Measurements from ENCODE around the gene THSD7A.

Gene THSD7A

DNA sequence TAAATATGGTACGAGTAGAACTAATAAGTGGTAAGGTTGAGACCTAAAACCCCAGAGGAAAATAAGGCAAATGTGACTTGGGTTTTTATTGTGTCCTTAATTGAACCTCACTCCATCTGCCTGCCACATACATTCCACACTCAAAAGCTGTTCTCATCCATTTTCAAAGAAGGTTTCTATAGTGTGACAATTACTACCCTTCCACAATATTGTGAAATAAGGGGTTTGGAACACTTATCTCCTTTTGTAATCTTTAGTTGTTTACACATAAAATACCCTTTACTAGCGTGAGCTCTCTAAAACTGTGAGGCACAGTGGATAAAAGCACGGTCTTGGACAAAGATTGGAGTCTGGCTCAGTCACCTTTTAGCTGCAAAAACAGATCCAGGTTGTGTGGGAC, 166.6 kb downstream of the THSD7A start:
- DNase-seq (ENCODE audit: low read depth) = no peak
- Histone ChIP-seq H3K4me3 (ENCODE audit: low read length) (no peak overlapping the region), H3K4me1 (ENCODE audit: control insufficient read depth, insufficient read depth, low read length) (no peaks in the 10 kb centered on the region), H3K9ac (ENCODE audit: low read length) (no peak overlapping the region), H3K36me3 (ENCODE audit: control insufficient read depth, insufficient read depth, low read length, severe bottlenecking) (no peaks in the 10 kb centered on the region), H3K9me3 (ENCODE audit: control insufficient read depth, low read length) (no peaks in the 10 kb centered on the region), H3K27me3 (replicated peaks; ENCODE audit: control insufficient read depth, insufficient read depth, low read length) (no peaks in the 10 kb centered on the region)

DNA sequence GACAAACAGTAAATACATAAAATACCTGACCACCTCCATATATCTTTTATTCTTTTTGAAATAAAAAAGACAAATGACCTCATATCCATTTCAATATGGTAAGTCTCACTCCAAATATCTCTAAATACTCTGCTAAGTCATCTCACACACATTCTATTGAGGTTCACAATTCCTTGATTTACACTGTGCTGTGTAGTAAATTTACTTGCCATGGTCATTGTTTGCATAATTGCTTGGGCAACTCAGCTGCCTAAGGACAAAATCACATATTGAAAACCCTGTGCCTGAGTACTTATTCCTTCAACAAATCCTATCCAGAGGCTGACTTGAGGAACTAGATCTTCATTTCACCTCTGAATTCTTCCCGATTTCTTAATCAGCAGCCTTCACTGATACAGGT, 176.4 kb downstream of the THSD7A start:
- Histone ChIP-seq H3K36me3 (ENCODE audit: control insufficient read depth, insufficient read depth, low read length, severe bottlenecking) (no peaks in the 10 kb centered on the region), H3K4me3 (ENCODE audit: low read length) (no peak overlapping the region), H3K27me3 (replicated peaks; ENCODE audit: control insufficient read depth, insufficient read depth, low read length) (no peaks in the 10 kb centered on the region), H3K9ac (ENCODE audit: low read length) (no peak overlapping the region), H3K9me3 (ENCODE audit: control insufficient read depth, low read length) (no peaks in the 10 kb centered on the region), H3K4me1 (ENCODE audit: control insufficient read depth, insufficient read depth, low read length) (no peaks in the 10 kb centered on the region)
- no peak for DNase-seq (ENCODE audit: low read depth)

DNA sequence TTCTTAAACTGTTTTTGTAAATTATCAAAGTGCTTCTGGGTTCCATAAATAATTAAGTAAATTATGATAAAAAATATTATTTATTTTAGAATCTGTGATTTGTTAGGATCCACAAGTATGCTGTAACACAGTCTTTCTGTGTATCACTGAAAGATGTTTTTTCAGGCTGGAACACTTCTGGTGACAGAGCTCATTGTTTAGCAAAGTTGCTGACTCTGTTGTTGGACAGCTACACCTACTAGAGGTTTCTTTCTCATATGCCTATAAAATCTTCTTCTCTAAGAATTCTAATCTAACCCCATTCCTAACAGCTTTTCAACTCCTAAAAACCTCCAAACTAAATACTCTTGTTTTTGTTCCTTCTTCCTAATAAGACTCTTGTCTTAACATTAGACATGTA, 176.8 kb downstream of the THSD7A start:
- H3K27me3 ChIP-seq (replicated peaks; ENCODE audit: control insufficient read depth, insufficient read depth, low read length) = no peaks in the 10 kb centered on the region
- no peak for DNase-seq (ENCODE audit: low read depth)
- H3K9ac ChIP-seq (ENCODE audit: low read length) = no peak overlapping the region
- H3K36me3 ChIP-seq (ENCODE audit: control insufficient read depth, insufficient read depth, low read length, severe bottlenecking) = no peaks in the 10 kb centered on the region
- H3K9me3 ChIP-seq (ENCODE audit: control insufficient read depth, low read length) = no peaks in the 10 kb centered on the region
- H3K4me1 ChIP-seq (ENCODE audit: control insufficient read depth, insufficient read depth, low read length) = peaks cover 1% of the 10 kb centered on the region
- H3K4me3 ChIP-seq (ENCODE audit: low read length) = no peak overlapping the region

DNA sequence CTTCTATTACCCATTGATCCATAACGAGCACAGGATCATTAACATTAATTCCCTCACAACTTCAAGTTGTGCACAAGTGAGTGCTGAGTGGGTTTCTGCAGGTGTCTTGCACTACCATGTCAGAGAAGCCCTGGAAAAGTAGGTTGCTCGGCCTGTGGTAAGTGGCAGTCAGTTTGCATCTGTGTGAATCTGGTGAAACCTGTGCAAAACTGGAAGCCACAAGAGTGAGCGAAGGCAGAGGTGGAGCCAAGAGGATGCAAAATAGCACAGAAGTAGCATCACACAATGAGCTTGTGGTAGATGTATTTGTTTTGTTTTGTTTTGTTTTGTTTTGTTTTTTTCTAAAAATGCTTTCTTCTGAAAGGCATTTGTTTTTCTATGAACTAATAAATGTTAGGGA, 181.5 kb downstream of the THSD7A start:
- Histone ChIP-seq H3K9ac (ENCODE audit: low read length) (no peak overlapping the region), H3K27me3 (replicated peaks; ENCODE audit: control insufficient read depth, insufficient read depth, low read length) (no peaks in the 10 kb centered on the region), H3K4me1 (ENCODE audit: control insufficient read depth, insufficient read depth, low read length) (peaks cover 19% of the 10 kb centered on the region), H3K4me3 (ENCODE audit: low read length) (no peak overlapping the region), H3K36me3 (ENCODE audit: control insufficient read depth, insufficient read depth, low read length, severe bottlenecking) (no peaks in the 10 kb centered on the region), H3K9me3 (ENCODE audit: control insufficient read depth, low read length) (no peaks in the 10 kb centered on the region)
- no peak for DNase-seq (ENCODE audit: low read depth)

DNA sequence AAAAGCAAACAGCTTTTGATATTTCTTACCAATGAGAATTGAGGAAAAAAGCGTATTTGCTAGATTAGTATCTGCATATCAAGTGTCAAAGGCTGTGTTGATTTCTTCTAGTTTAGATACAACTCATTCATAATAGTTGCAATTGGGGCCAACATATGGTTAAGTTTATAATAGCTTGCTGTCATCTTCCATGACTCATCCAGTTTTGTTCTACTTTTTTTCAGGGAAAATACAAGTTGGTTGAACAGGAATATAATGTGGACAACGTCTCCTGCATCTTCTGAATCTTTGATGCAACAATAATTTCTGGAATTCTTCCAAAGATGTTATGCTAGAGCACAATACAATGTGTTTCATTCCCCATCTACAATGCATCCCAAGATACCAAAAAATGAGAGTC, 182.0 kb downstream of the THSD7A start:
- H3K36me3 ChIP-seq (ENCODE audit: control insufficient read depth, insufficient read depth, low read length, severe bottlenecking) = no peaks in the 10 kb centered on the region
- no peaks in the 10 kb centered on the region for H3K27me3 ChIP-seq (replicated peaks; ENCODE audit: control insufficient read depth, insufficient read depth, low read length)
- H3K4me3 ChIP-seq (ENCODE audit: low read length) = no peak overlapping the region
- DNase-seq (ENCODE audit: low read depth) = no peak
- no peaks in the 10 kb centered on the region for H3K9me3 ChIP-seq (ENCODE audit: control insufficient read depth, low read length)
- H3K9ac ChIP-seq (ENCODE audit: low read length) = no peak overlapping the region
- peaks cover 19% of the 10 kb centered on the region for H3K4me1 ChIP-seq (ENCODE audit: control insufficient read depth, insufficient read depth, low read length)

DNA sequence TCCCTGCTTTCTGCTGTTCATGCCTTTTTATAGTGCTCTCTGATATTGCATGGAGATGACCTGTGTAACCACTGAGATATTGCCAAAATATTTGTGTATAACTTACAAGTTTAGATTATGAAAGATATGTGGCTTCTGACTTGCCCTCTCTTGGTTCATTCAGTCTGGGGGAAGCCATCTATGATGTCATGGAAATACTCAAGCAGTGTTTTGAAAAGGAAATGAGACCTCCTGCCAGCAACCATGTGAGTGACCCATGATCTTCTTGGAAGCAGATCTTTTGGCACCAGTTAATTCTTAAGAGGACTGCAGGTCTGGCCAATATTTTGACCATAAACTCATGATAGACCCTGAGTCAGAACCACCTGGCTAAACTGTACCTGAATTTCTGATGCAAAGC, 183.0 kb downstream of the THSD7A start:
- Histone ChIP-seq H3K36me3 (ENCODE audit: control insufficient read depth, insufficient read depth, low read length, severe bottlenecking) (no peaks in the 10 kb centered on the region), H3K27me3 (replicated peaks; ENCODE audit: control insufficient read depth, insufficient read depth, low read length) (no peaks in the 10 kb centered on the region), H3K4me3 (ENCODE audit: low read length) (no peak overlapping the region), H3K4me1 (ENCODE audit: control insufficient read depth, insufficient read depth, low read length) (peaks cover 19% of the 10 kb centered on the region), H3K9ac (ENCODE audit: low read length) (no peak overlapping the region), H3K9me3 (ENCODE audit: control insufficient read depth, low read length) (no peaks in the 10 kb centered on the region)
- DNase-seq (ENCODE audit: low read depth) = no peak

DNA sequence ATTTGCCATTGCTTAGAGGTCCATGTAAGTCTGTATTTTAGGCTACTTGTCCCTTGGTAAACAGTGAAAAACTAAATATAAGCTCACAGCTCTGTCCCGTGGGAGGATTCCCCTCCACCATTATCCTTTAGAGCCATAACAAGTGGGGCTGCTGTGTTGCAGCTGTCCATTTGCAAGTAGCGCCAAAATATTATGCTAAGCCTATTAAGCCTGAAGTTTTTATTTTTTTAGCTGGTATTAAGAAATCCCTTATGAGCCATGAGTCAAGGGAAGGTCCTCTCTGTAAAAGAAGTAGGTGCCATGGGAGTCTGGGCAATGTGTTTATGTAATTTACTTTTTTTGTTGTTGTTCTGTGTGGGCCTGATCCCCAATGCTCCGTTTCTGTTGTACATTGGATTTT, 183.9 kb downstream of the THSD7A start:
- no peak overlapping the region for H3K9ac ChIP-seq (ENCODE audit: low read length)
- H3K36me3 ChIP-seq (ENCODE audit: control insufficient read depth, insufficient read depth, low read length, severe bottlenecking) = no peaks in the 10 kb centered on the region
- DNase-seq (ENCODE audit: low read depth) = no peak

DNA sequence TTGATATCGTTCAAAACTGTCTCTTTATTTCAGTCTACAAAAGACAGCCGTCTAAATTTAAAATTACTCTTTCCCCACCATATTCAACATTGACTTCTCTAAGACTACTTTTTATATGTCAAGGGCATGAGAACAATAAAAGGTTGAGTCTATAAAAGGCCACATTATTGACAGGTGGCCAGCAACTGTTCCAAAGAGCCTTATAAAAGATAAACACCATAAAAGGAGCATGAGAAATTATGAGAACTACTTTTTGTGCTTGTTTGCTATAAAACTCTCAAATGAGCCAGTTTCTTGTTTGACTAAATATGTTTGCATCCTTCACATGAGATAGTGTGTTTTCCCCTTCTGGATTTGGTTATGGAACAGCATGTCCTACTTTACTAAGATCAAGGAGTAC, 189.2 kb downstream of the THSD7A start:
- no peak overlapping the region for H3K9ac ChIP-seq (ENCODE audit: low read length)
- no peaks in the 10 kb centered on the region for H3K36me3 ChIP-seq (ENCODE audit: control insufficient read depth, insufficient read depth, low read length, severe bottlenecking)
- no peak for DNase-seq (ENCODE audit: low read depth)
- no peaks in the 10 kb centered on the region for H3K9me3 ChIP-seq (ENCODE audit: control insufficient read depth, low read length)
- no peaks in the 10 kb centered on the region for H3K27me3 ChIP-seq (replicated peaks; ENCODE audit: control insufficient read depth, insufficient read depth, low read length)
- no peaks in the 10 kb centered on the region for H3K4me1 ChIP-seq (ENCODE audit: control insufficient read depth, insufficient read depth, low read length)
- no peak overlapping the region for H3K4me3 ChIP-seq (ENCODE audit: low read length)

More for the DNA sequence above, 183.9 kb downstream of the THSD7A start:
- Histone ChIP-seq H3K4me3 (ENCODE audit: low read length) (no peak overlapping the region), H3K4me1 (ENCODE audit: control insufficient read depth, insufficient read depth, low read length) (peaks cover 19% of the 10 kb centered on the region), H3K9me3 (ENCODE audit: control insufficient read depth, low read length) (no peaks in the 10 kb centered on the region), H3K27me3 (replicated peaks; ENCODE audit: control insufficient read depth, insufficient read depth, low read length) (no peaks in the 10 kb centered on the region)

DNA sequence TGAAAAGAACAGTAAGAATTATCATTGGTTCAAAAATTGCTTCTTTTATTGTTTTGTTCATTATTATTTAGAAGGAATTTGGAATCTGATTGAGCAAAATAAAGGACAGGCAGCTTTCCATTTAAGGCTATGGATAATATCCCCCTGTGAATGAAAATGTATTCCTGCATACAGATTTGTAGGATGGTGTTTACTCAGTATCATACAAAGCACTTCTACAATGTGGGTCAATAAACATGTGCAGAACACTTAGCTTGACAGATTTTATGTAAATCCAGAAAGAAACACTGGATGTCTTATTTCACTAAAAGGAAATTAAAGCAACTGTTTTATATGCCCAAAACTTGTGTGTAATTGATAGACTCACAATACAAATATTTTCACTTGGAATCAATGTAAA, 189.7 kb downstream of the THSD7A start:
- Histone ChIP-seq H3K36me3 (ENCODE audit: control insufficient read depth, insufficient read depth, low read length, severe bottlenecking) (no peaks in the 10 kb centered on the region), H3K9ac (ENCODE audit: low read length) (no peak overlapping the region), H3K27me3 (replicated peaks; ENCODE audit: control insufficient read depth, insufficient read depth, low read length) (no peaks in the 10 kb centered on the region), H3K4me1 (ENCODE audit: control insufficient read depth, insufficient read depth, low read length) (no peaks in the 10 kb centered on the region), H3K9me3 (ENCODE audit: control insufficient read depth, low read length) (no peaks in the 10 kb centered on the region), H3K4me3 (ENCODE audit: low read length) (no peak overlapping the region)
- DNase-seq (ENCODE audit: low read depth) = no peak

DNA sequence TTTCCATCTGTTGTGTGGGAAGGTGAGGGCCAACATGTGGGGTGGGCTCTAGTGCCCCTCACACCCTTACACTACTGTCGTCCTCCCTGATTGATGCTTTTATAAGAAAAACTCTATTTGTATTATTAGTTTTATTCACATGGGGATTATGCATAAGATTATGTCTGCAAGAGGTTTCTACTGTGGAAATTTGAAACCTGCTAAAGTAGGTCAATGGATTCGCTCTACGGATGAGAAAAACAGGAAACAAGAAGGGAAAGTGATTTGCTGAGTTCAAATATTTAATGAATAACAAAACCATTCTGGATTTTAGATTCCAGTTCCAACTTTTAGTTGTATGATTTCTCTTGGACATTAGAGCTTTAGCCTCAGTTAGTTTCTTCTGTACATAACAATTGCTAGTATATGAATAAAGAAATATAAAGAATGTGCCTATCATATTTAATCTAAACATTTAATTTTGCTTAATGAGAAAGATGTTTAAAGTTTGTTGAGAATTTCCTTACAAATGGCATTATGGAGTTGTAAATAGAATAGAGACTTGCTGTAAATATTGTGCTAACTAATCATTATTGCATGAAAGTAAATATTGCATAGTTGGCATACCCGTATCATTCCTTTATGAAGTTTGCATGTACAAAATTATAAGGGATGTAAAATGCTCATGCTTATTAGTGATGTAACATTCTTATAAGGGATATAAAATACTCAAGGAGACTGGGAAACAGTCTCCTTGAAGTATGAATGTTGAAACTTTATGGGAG, 193.8 kb downstream of the THSD7A start:
- no peak for DNase-seq (ENCODE audit: low read depth)
- no peak overlapping the region for H3K4me3 ChIP-seq (ENCODE audit: low read length)
- H3K4me1 ChIP-seq (ENCODE audit: control insufficient read depth, insufficient read depth, low read length) = no peaks in the 10 kb centered on the region
- no peaks in the 10 kb centered on the region for H3K9me3 ChIP-seq (ENCODE audit: control insufficient read depth, low read length)
- H3K36me3 ChIP-seq (ENCODE audit: control insufficient read depth, insufficient read depth, low read length, severe bottlenecking) = no peaks in the 10 kb centered on the region
- no peak overlapping the region for H3K9ac ChIP-seq (ENCODE audit: low read length)
- H3K27me3 ChIP-seq (replicated peaks; ENCODE audit: control insufficient read depth, insufficient read depth, low read length) = no peaks in the 10 kb centered on the region

DNA sequence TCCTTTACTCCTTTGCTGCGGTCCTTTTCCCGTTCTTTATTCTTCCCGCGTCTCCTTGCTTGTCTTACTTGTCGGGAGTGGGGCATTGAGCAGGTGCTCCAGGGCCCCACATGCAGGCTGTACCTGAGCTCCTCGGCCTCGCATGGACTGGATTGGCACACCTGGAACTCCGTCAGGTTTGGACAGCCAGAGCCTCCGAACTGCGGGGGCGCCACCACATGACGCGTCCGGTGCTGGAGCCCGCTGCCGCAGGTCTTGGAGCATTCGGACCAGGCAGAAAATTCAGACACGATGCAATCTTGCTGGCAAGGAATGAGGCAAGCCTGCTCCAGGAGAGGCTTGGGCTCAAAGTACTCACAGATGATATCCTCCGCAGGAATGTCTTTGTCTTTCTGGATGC, 195.7 kb downstream of the THSD7A start:
- H3K27me3 ChIP-seq (replicated peaks; ENCODE audit: control insufficient read depth, insufficient read depth, low read length) = no peaks in the 10 kb centered on the region
- H3K9ac ChIP-seq (ENCODE audit: low read length) = no peak overlapping the region
- no peaks in the 10 kb centered on the region for H3K9me3 ChIP-seq (ENCODE audit: control insufficient read depth, low read length)
- H3K36me3 ChIP-seq (ENCODE audit: control insufficient read depth, insufficient read depth, low read length, severe bottlenecking) = no peaks in the 10 kb centered on the region
- H3K4me1 ChIP-seq (ENCODE audit: control insufficient read depth, insufficient read depth, low read length) = no peaks in the 10 kb centered on the region
- no peak overlapping the region for H3K4me3 ChIP-seq (ENCODE audit: low read length)
- DNase-seq (ENCODE audit: low read depth) = no peak

DNA sequence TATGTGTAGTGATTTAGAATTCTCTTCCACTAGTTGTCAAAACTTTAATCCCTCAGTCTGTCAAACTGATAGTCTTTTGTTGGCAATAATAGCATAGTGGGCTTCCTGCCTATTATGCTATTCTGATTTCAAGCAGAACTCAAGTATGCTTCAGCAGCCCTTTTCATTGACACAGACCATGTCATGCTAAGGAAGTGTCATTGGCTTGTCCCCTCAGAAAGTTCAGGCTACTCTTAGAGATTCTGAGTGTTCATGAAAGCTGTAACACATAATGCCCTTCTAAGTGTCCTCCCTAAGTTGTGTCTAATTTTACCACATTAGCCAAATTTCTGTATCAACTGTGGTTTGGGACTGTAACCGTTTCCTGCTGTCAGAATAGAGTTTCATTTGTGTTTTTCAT, 198.7 kb downstream of the THSD7A start:
- Histone ChIP-seq H3K4me1 (ENCODE audit: control insufficient read depth, insufficient read depth, low read length) (no peaks in the 10 kb centered on the region), H3K36me3 (ENCODE audit: control insufficient read depth, insufficient read depth, low read length, severe bottlenecking) (no peaks in the 10 kb centered on the region), H3K9ac (ENCODE audit: low read length) (no peak overlapping the region), H3K27me3 (replicated peaks; ENCODE audit: control insufficient read depth, insufficient read depth, low read length) (no peaks in the 10 kb centered on the region), H3K9me3 (ENCODE audit: control insufficient read depth, low read length) (no peaks in the 10 kb centered on the region), H3K4me3 (ENCODE audit: low read length) (no peak overlapping the region)
- DNase-seq (ENCODE audit: low read depth) = no peak
